GM19193 (cell line): Measurements from ENCODE around the gene HECW1.

Experiments used
- POLR2A ChIP-seq: IDR thresholded peaks from 4 replicates; pipeline ENCODE4 v1.6.1; 2011; ENCODE audit not compliant: insufficient read depth, insufficient read length; ENCODE audit errors: extremely low read depth

Gene HECW1

DNA sequence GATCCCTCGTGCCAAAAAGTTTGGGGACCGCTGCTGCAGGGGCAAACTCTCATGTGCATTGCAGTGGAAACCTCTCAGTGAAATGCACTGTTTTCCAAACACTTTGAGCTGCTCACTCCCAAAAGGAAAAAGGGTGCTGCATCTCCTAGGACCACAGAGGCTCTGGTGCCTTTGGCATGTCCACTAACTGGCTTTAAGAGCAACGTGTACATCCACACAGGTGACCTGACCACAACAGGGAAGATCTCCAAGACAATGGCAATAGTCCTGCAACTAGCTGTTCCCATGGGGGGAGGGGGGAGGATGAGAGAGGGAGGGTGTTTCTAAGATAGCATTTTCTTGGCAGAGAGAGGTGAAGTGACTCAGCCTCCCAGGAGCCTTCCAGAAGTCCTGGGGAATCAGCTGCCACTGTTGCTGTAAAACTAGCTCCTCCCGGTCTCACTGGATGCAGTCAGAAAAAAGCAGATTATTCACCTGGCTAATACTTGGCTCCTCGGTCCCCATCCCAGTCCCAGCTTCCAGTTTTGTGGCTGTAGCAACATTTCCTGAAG is 181.7 kb downstream of the HECW1 start:
- TF ChIP-seq POLR2A: no peak

GRCh38 chr7:43295429-43295828 is 183.0 kb downstream of the HECW1 start:
- TF ChIP-seq POLR2A: no peak

DNA sequence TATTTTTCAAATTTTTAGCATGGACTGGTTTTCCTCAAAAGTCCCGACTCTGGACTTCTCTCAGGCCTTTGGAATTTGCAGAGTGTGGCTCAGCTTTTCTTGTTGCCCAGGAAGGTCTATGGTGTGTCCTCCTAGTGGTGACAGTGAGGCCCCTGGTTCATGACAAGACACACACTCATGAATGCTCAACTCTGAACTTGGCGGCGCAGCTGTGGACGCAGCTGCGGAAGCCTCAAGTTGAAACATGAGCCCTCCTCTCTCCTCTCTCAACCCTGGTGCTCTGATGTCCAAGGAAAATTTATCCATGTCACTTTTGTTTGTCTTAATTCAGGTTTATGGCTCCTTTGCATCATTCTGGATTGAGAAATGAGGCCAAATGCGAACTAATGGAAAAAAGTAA is 183.9 kb downstream of the HECW1 start:
- no peak for TF ChIP-seq POLR2A

DNA sequence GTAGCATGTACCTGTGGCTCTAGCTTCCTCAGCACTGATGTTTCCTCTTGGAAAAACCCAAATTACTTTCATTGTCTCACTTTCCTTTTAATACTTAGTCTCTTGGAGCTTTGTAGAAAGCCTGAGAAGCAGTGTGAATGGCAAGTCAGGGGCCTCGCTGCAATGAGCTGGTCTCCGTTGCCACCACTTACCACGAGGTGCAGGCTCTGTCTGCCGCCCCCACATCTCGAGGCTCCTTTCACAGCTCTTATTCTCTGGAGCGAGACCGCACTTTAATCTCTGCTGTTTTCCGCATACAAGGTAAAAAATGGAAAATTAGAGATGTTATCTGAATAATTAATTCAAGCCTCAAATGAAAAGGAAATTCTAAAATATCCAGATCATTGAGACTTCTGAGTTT is 186.2 kb downstream of the HECW1 start:
- TF ChIP-seq POLR2A: no peak

- TF ChIP-seq POLR2A: no peak
These were observed 187.7 kb downstream of the HECW1 start for GRCh38 chr7:43300121-43300520.

DNA sequence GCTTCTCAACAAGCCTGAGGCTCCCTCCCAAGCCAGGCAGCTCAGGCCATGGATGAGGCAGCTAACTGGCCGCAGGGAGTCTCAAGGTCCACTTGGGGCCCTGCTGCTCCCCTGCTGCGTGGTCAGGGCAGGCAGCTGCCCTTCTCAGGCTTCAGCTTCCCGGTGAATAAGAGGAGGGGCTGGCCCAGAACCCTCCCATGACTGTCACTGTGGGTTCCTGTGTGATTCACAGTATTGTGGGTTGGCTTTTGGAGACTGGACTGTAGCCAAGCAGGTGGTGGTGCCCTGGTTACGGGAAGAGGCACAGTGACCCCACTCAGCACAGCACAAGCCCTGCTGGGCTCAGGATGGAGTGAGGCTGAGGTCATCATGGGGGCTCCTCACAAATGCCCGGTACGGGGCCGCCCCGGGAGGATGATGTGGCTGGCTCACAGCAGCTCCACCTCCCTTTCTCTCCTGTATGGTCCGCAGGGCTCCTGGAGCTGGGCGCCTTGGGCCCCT is 189.8 kb downstream of the HECW1 start:
- no peak for TF ChIP-seq POLR2A

DNA sequence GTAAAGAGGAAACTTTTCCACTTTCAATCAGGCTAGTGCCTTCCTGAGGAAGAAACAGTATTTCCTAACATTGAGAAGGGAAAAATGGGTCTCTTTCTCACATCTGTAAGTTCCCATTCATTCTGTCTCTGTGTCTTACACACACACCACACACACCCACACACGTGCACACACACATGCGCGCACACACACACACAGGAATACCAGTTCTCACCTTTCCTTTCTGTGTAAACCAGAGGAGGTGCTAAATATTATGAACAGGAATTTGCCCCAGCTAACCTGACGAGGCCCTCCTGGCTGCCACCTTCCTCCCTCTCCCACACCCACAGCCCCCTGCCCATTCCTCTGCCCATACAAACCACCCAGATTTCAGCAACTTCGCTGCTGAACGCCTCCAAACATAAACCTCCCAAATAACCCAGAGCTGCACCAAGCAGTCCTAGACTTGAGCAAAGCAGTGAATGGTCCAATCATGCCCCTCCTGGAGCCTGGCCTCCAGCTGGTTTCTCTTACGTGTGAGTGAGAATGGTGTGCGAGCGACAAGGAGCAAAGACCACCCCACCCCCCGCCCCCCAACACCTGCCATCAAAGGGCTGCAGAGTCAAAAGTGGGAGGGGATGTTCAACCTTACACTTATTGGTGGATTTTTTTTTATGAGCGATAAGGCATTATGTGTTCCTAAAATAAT is 190.5 kb downstream of the HECW1 start:
- no peak for TF ChIP-seq POLR2A

DNA sequence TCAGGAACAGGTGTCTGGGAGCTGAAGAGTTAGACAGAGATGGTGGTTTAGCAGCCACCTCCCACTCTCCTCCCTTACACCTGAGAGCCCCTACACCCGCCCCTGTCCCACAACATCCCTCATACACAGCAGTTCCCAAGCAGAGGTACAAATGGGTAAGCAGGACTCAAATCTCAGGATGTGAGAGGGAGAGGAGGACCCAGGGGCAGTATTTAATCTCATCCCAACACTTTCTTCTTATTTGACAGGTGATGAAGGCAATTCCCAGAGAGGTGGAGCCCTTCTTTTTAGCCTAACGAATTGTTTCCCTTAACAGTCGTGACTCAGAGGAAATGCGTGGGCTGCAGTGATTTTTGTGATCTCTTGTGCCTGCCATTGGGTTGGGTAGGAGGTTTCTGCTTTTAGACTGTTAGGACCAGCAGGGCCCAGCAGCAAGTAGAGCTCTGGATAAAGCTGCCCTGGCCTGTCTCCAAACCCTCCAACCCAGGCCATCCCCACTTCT is 191.3 kb downstream of the HECW1 start:
- no peak for TF ChIP-seq POLR2A

- no peak for TF ChIP-seq POLR2A
These were observed 194.0 kb downstream of the HECW1 start for GRCh38 chr7:43306404-43306803.

GRCh38 chr7:43307522-43307921 is 195.1 kb downstream of the HECW1 start:
- TF ChIP-seq POLR2A: no peak

GRCh38 chr7:43308913-43309705 is 196.7 kb downstream of the HECW1 start:
- no peak for TF ChIP-seq POLR2A

- TF ChIP-seq POLR2A: no peak
These were observed 197.2 kb downstream of the HECW1 start for GRCh38 chr7:43309706-43310022.

DNA sequence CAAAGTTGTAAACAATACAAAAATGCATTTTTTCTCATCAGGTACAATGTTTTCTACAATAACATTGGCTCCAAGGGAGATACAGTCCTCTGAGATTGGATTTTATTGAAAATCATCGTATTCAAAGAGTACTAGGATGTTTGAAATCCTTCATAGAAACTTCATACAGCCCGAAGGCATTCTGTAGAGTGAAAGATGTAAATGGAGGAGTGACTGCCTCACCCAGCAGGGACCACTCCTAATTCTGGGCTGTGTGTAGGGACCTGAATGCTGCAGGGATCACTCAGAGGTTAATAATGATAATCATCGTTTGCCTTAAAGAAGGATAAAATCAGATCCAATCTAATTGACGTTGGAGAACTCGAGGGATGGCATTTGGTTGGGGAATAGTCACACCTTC is 198.6 kb downstream of the HECW1 start:
- no peak for TF ChIP-seq POLR2A

DNA sequence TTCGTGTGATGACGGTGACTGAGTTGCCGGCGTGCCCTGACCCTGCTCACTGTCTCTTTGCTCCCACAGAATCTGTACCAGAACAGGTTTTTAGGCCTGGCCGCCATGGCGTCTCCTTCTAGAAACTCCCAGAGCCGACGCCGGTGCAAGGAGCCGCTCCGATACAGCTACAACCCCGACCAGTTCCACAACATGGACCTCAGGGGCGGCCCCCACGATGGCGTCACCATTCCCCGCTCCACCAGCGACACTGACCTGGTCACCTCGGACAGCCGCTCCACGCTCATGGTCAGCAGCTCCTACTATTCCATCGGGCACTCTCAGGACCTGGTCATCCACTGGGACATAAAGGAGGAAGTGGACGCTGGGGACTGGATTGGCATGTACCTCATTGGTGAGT is 199.2 kb downstream of the HECW1 start:
- no peak for TF ChIP-seq POLR2A

GRCh38 chr7:43313628-43314378 is 201.4 kb downstream of the HECW1 start:
- TF ChIP-seq POLR2A: no peak
